ENCODE data around the gene OMD. TPM values are rescaled to one million over a fixed set of nuclear protein-coding genes. Genes with fewer than 3 reads are reported as not detected.

OMD gene
- total RNA-seq, 1 donor from 2014 or later = not detected

GRCh38 chr9:92429836-92430235, 5.6 kb upstream of the OMD start:
- Mint-ChIP-seq H3K27me3 (no peaks in the 10 kb centered on the region), H3K9me3 (no peaks in the 10 kb centered on the region), H3K4me1 (ENCODE audit: unreplicated experiment) (peaks cover 18% of the 10 kb centered on the region), H3K27ac (no peak overlapping the region), H3K36me3 (no peaks in the 10 kb centered on the region), H3K4me3 (no peak overlapping the region)
- no peak for DNase-seq (ENCODE audit: extremely low spot score, unreplicated experiment)
- TF ChIP-seq CTCF (conservative IDR thresholded peaks at IDR 0.05) = no peak

GRCh38 chr9:92426501-92427145, 2.4 kb upstream of the OMD start:
- Mint-ChIP-seq H3K4me1 (ENCODE audit: unreplicated experiment) (peaks cover 18% of the 10 kb centered on the region), H3K9me3 (no peaks in the 10 kb centered on the region), H3K27me3 (no peaks in the 10 kb centered on the region), H3K36me3 (no peaks in the 10 kb centered on the region), H3K4me3 (no peak overlapping the region), H3K27ac (peak overlapping the region; percentile 0)
- no peak for DNase-seq (ENCODE audit: extremely low spot score, unreplicated experiment)
- no peak for TF ChIP-seq CTCF (conservative IDR thresholded peaks at IDR 0.05)

GRCh38 chr9:92425474-92425873, 1.2 kb upstream of the OMD start:
- Mint-ChIP-seq H3K9me3 (no peaks in the 10 kb centered on the region), H3K36me3 (no peaks in the 10 kb centered on the region), H3K27me3 (no peaks in the 10 kb centered on the region), H3K27ac (peak overlapping the region; percentile 48), H3K4me1 (ENCODE audit: unreplicated experiment) (peaks cover 18% of the 10 kb centered on the region), H3K4me3 (no peak overlapping the region)
- TF ChIP-seq CTCF (conservative IDR thresholded peaks at IDR 0.05) = no peak
- DNase-seq (ENCODE audit: extremely low spot score, unreplicated experiment) = no peak

GRCh38 chr9:92423612-92424011, 659 bp downstream of the OMD start:
- Mint-ChIP-seq H3K27me3 (no peaks in the 10 kb centered on the region), H3K36me3 (no peaks in the 10 kb centered on the region), H3K4me3 (no peak overlapping the region), H3K4me1 (ENCODE audit: unreplicated experiment) (peaks cover 18% of the 10 kb centered on the region), H3K9me3 (no peaks in the 10 kb centered on the region), H3K27ac (no peak overlapping the region)
- no peak for DNase-seq (ENCODE audit: extremely low spot score, unreplicated experiment)
- TF ChIP-seq CTCF (conservative IDR thresholded peaks at IDR 0.05) = no peak

GRCh38 chr9:92422611-92423338, 1.5 kb downstream of the OMD start:
- no peak for DNase-seq (ENCODE audit: extremely low spot score, unreplicated experiment)
- no peaks in the 10 kb centered on the region for H3K27me3 Mint-ChIP-seq
- TF ChIP-seq CTCF (conservative IDR thresholded peaks at IDR 0.05) = no peak
- H3K4me1 Mint-ChIP-seq (ENCODE audit: unreplicated experiment) = peaks cover 18% of the 10 kb centered on the region
- H3K36me3 Mint-ChIP-seq = no peaks in the 10 kb centered on the region
- no peak overlapping the region for H3K27ac Mint-ChIP-seq
- H3K4me3 Mint-ChIP-seq = no peak overlapping the region
- no peaks in the 10 kb centered on the region for H3K9me3 Mint-ChIP-seq

Measured in type B pancreatic cell (in vitro differentiated cells).